Activated effector memory CD4-positive, alpha-beta T cell treated with Interleukin-2 at 50 U/mL for 16 hours (primary cell): ENCODE measurements around the gene CDC42EP1.
"Not testable (repeated sequence)": the region's sequence is repeated elsewhere in the genome, so short reads cannot be mapped to it uniquely, and the experiment has no call there.

ENCODE experiments used
- DNase-seq: peaks from one replicate; pipeline ENCODE4 v3.0.0-alpha.2; 2020

CDC42EP1 gene

DNA sequence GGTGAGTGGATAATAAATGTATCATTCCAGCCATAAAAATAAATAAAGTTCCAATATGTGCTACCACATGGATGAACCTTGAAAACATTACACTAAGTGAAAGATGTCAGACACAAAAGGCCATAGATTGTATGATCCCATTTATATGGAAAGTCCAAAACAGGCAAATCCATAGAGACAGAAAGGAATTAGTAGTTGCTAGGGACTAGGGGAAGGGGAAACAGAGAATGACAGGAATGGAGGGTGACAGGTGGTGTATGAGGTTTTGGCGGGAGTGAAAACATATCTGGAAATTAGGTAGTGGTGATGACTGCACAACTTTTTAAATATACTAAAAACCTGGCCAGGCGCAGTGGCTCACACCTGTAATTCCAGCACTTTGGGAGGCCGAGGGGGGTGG lies 25.8 kb upstream of the CDC42EP1 start:
- DNase-seq: no peak

DNA sequence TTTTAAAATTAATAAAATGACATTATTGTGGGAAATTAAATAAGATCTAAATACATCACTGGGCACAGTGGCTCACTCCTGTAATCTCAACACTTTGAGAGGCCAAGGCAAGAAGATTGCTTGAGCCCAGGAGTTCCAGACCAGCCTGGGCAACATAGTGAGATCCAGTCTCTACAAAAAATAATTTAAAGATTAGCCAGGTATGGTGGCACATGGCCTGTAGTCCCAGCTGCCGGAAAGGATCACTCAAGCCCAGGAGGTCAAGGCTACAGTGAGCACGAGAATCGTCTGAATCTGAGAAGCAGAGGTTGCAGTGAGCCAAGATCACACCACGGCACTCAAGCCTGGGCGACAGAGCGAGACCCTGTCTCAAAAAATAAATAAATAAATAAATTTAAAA lies 25.1 kb upstream of the CDC42EP1 start:
- DNase-seq: no peak

GRCh38 chr22:37538590-37539357 lies 21.5 kb upstream of the CDC42EP1 start:
- DNase-seq: peak; percentile 80

GRCh38 chr22:37539790-37540189 lies 20.5 kb upstream of the CDC42EP1 start:
- not testable (repeated sequence) for DNase-seq

- not testable (repeated sequence) for DNase-seq
These were observed 17.9 kb upstream of the CDC42EP1 start for GRCh38 chr22:37542416-37542815.

- no peak for DNase-seq
These were observed 17.3 kb upstream of the CDC42EP1 start for GRCh38 chr22:37542959-37543358.

DNA sequence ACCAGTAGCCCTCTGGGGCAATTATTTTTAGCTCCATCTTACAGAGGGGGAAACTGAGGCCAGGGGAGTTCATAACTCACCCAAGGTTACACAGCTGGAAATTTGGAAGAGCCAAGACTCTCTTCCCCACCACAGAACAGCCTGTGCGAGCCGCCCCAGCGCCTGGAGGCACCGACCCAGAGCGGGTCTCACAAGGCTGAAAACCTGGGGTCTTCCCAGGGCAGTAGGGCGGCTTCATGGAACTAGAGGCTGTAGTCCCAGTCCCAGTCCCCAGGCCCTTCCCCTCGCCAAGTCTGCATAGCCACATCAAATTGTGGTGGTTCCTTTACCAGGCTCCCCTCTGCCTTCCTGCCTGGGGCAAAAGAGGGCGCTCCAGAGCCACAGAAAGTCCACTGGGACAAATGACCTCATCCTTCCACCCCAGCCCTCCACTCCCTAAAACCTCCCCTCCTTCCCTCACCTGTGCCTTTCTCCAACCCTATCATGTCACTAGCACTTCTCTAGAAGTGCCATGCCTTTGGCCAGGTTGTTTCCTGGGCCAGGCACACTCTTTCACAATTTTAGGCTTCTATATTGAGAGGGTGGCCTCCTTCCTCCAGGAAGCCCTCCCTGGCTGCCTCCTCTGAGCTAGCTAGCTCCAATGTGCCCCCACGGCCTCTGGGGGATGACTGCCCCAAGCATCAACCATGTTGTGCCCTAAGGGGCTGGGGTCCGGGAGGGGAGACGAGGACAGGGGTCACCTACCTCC lies 15.2 kb upstream of the CDC42EP1 start:
- DNase-seq: peak; percentile 12

- DNase-seq: no peak
These were observed 14.4 kb upstream of the CDC42EP1 start for GRCh38 chr22:37545703-37546436.

GRCh38 chr22:37546437-37547250 lies 13.6 kb upstream of the CDC42EP1 start:
- DNase-seq: no peak

- DNase-seq: no peak
These were observed 13.0 kb upstream of the CDC42EP1 start for GRCh38 chr22:37547251-37547741.

DNA sequence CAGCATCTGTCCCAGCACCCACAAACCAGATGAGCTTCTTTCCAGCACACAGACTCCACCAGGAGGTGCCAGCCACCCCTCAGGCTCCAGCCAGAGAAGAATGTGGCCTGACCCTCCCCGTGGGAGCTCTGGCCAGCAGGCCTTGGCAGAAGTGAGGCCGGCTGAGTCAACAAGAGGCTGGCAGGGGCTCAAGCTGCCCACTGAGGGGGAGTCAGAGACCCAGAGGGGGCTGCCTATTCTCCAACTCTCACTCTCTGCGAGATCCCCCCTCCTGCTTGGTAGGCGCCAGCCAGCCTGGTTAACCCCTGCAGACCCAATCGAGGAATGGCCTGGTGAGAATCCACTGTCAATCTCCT lies 10.6 kb upstream of the CDC42EP1 start:
- no peak for DNase-seq

DNA sequence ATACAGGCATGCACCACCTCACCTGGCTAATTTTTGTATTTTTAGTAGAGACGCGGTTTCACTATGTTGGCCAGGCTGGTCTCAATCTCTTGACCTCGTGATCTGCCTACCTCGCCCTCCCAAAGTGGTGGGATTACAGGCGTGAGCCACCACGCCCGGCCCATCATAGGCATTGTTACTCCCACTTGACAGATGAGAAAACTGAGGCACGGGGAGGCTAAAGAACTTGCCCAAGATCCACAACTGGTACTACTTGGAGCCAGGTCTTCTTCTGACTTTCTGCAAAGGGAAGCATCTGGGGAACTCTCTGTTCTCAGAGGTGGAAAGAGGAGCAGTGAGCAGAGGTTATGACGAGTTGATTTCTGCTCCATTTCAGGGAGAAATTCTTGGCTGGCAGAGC lies 9.4 kb upstream of the CDC42EP1 start:
- DNase-seq: not testable (repeated sequence)

DNA sequence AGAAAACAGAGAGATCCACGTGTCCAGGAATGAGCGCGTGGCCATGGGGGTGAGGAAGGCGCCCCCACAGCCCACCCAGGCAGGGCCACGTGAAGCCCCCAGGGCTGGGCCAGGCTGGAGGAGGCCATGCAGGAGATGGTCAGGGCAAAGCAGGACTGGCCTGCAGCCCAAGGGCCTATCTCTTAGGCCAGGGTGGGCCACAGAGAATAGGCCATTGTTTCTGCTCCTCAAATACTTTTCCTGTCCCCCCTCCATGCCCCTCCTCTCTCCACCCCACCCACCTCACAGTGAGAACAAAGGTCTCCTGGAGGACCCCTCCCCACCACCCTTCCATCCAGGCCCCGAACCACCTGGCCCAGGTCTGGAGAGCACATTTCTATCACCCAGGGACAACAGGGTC lies 8.3 kb upstream of the CDC42EP1 start:
- DNase-seq: no peak

GRCh38 chr22:37552524-37553163 lies 7.6 kb upstream of the CDC42EP1 start:
- no peak for DNase-seq

- no peak for DNase-seq
These were observed 6.6 kb upstream of the CDC42EP1 start for GRCh38 chr22:37553725-37554124.

- no peak for DNase-seq
These were observed 5.3 kb upstream of the CDC42EP1 start for GRCh38 chr22:37555029-37555428.

- no peak for DNase-seq
These were observed 3.6 kb upstream of the CDC42EP1 start for GRCh38 chr22:37556710-37557109.

DNA sequence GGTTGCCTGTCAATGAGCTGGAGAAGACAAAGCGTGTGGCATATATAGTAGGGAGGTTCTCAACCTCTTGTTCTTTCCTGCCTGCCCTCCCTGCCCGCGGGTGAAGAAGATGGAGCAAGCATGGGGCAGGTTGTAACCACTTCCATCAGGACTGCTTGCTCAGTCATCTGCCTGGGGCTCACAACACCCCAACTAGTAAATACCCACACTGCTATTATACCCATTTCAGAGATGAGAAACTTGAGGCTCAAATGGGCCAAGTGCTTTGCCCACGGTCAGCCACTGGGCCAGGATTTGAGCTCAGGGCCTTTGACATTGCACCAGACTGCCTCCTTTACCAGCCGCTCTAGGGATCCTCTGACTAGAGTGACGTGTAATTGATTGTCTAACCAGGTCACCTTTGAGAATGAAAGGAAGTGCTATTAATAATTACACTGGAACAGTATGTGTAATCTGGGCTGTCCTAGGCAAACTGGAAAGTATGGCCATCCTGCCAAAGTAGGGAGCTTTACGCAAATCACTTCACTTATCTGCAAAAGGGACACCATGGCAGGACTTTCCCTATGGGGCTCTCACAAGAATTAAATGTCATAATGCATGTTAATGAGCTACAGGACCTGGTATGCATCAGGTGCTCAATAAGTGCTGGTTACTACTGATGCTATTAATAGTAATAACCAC lies 2.8 kb upstream of the CDC42EP1 start:
- no peak for DNase-seq

GRCh38 chr22:37558815-37559214 lies 1.5 kb upstream of the CDC42EP1 start:
- no peak for DNase-seq

- DNase-seq: no peak
These were observed 769 bp upstream of the CDC42EP1 start for GRCh38 chr22:37559521-37559900.

GRCh38 chr22:37560608-37561211 lies 430 bp downstream of the CDC42EP1 start:
- DNase-seq: no peak
